ENCODE measurements around the gene KIAA0232. TPM values are rescaled to one million over a fixed set of nuclear protein-coding genes. Genes with fewer than 3 reads are reported as not detected.

KIAA0232 gene
- total RNA-seq, 2 experiments from 2014 or later = 12.8 to 13.3 TPM

- no peaks in the 10 kb centered on the region for H3K27me3 Mint-ChIP-seq
- intact Hi-C loops (cut with micrococcal nuclease) = no loop called here
- H3K27ac Mint-ChIP-seq = no peak overlapping the region
- H3K9me3 Mint-ChIP-seq = peaks cover 12% of the 10 kb centered on the region
- H3K4me3 Mint-ChIP-seq = no peak overlapping the region
- ChIA-PET POLR2A (interaction anchor here (0.8 to 1.2 kb wide), 4 partner anchors 23 to 181 kb away, joined by 3 to 4 read pairs (median 3); partner anchors contain the start of gene GRPEL1), CTCF (interaction anchor here (0.6 to 6.1 kb wide), 7 partner anchors 10 to 166 kb away, joined by 3 to 58 read pairs (median 5); no protein-coding TSS in a partner anchor)
- peaks cover 2% of the 10 kb centered on the region for H3K4me1 Mint-ChIP-seq (ENCODE audit: low read depth)
- peak; percentile 33 for TF ChIP-seq CTCF (IDR thresholded peaks at IDR 0.05)
- peaks cover 16% of the 10 kb centered on the region for H3K36me3 Mint-ChIP-seq (ENCODE audit: low read depth)
- ATAC-seq (peak; percentile 78), DNase-seq (peak; percentile 48)
These were observed 103.5 kb downstream of the KIAA0232 start for GRCh38 chr4:6885953-6886557.

- H3K4me1 Mint-ChIP-seq (ENCODE audit: low read depth) = peaks cover 11% of the 10 kb centered on the region
These were observed 104.4 kb downstream of the KIAA0232 start for GRCh38 chr4:6886886-6887285.

DNA sequence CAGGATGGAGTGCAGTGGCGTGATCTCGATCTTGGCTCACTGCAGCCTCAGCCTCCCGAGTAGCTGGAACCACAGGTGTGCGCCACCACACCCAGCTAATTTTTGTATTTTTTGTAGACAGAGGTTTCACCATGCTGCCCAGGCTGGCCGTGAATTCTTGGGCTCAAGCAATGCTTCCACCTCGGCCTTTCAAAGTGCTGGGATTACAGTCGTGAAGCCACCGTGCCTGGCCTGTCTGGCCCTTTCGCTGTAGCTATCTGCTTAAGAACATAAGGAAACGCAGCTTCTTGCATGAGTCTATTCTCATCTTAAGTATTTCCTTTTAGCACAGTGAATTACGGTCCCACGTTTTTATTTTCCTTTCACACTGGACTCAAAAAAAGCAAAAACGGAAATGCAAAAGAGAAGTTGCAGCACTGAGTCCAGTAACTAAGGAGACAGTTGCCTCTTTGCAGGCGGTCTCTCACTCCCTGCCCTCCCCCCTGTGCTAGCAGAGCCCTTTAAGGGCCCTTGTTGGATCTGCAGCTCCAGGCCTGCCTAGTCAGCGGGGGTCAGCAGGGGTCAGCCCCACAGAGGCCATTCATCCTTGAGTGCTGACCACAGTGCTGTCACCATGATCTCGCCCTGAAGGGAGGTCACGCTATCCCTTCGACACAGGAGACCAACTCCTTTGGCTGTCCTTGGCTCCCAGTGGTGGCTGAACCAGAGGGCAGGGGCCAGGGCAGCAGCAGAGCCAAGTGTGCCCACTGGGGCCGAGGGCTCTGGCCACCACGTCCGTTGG, 105.3 kb downstream of the KIAA0232 start:
- Mint-ChIP-seq H3K36me3 (ENCODE audit: low read depth) (peaks cover 10% of the 10 kb centered on the region), H3K9me3 (peaks cover 12% of the 10 kb centered on the region), H3K4me3 (no peak overlapping the region), H3K4me1 (ENCODE audit: low read depth) (peaks cover 20% of the 10 kb centered on the region), H3K27me3 (no peaks in the 10 kb centered on the region), H3K27ac (no peak overlapping the region)
- POLR2A ChIA-PET = no interaction called here
- CTCF ChIA-PET = interaction anchor here (1.2 to 6.1 kb wide), 4 partner anchors 8 to 171 kb away, joined by 4 to 58 read pairs (median 4); no protein-coding TSS in a partner anchor
- ATAC-seq (no peak), DNase-seq (no peak)
- intact Hi-C loops (cut with micrococcal nuclease) = no loop called here
- TF ChIP-seq CTCF (IDR thresholded peaks at IDR 0.05) = no peak

More at GRCh38 chr4:6886886-6887285, 104.4 kb downstream of the KIAA0232 start:
- Mint-ChIP-seq H3K4me3 (no peak overlapping the region), H3K9me3 (peaks cover 12% of the 10 kb centered on the region), H3K36me3 (ENCODE audit: low read depth) (peaks cover 16% of the 10 kb centered on the region), H3K27ac (no peak overlapping the region), H3K27me3 (no peaks in the 10 kb centered on the region)
- ATAC-seq (no peak), DNase-seq (no peak)
- TF ChIP-seq CTCF (IDR thresholded peaks at IDR 0.05) = no peak
- POLR2A ChIA-PET = interaction anchor here (0.8 kb wide), 1 partner anchor 180 kb away, joined by 3 read pairs; the partner anchor contains the start of gene GRPEL1
- CTCF ChIA-PET = interaction anchor here (0.6 to 6.1 kb wide), 6 partner anchors 9 to 170 kb away, joined by 3 to 58 read pairs (median 4); no protein-coding TSS in a partner anchor
- intact Hi-C loops (cut with micrococcal nuclease) = no loop called here

GRCh38 chr4:6888506-6889071, 106.1 kb downstream of the KIAA0232 start:
- H3K9me3 Mint-ChIP-seq = peaks cover 12% of the 10 kb centered on the region
- ChIA-PET POLR2A (no interaction called here), CTCF (no interaction called here)
- intact Hi-C loops (cut with micrococcal nuclease) = no loop called here
- H3K4me1 Mint-ChIP-seq (ENCODE audit: low read depth) = peaks cover 23% of the 10 kb centered on the region
- H3K4me3 Mint-ChIP-seq = no peak overlapping the region
- ATAC-seq (no peak), DNase-seq (no peak)
- H3K27me3 Mint-ChIP-seq = no peaks in the 10 kb centered on the region
- TF ChIP-seq CTCF (IDR thresholded peaks at IDR 0.05) = no peak
- H3K36me3 Mint-ChIP-seq (ENCODE audit: low read depth) = peaks cover 10% of the 10 kb centered on the region
- no peak overlapping the region for H3K27ac Mint-ChIP-seq

Data from activated CD8-positive, alpha-beta T cell treated with anti-CD3 and anti-CD28 coated beads for 36 hours (primary cell).